Endothelial cell of umbilical vein (primary cell): Measurements from ENCODE around the gene SLC23A1. TPM values are rescaled to one million over a fixed set of nuclear protein-coding genes. Genes with fewer than 3 reads are reported as not detected.

Source experiments
- BruUV-seq: library from RNA; stranded (reverse); fragments of 400-500 nt; replicated peaks from 2 replicates; lab custom pipeline; 2021; lab: Mats Ljungman, UMichigan
- CTCF ChIA-PET: fragments of 300-600, 350-600 bp; sonication (Branson Sonifier 250); formaldehyde crosslinking; loops from one replicate; lab custom pipeline; 2021; ENCODE audit warnings: antibody characterized with exemption, inconsistent platforms; lab: Charles Lee
- POLR2A ChIA-PET: fragments of 300-600, 350-600 bp; sonication (Branson Sonifier 250); formaldehyde crosslinking; loops from one replicate; lab custom pipeline; 2021; ENCODE audit warnings: antibody characterized with exemption, inconsistent platforms; lab: Charles Lee
- DNase-seq: peaks from one replicate; pipeline ENCODE4 v3.0.0-alpha.2; 2011; ENCODE audit warnings: low read depth, low spot score
- FAIRE-seq: peaks from 2 replicates; lab custom pipeline; 2011; peaks lifted over from hg19 to GRCh38; lab: Jason Lieb, UNC
- H2AFZ ChIP-seq: 2 replicates; pipeline ENCODE4 v1.6.0; 2012; ENCODE audit warnings: low read depth, low read length, control low read depth, inconsistent platforms
- H3K27ac ChIP-seq: 2 replicates; pipeline ENCODE4 v1.5.1; 2011; ENCODE audit warnings: low read depth, mild to moderate bottlenecking, control low read depth, low read length, moderate library complexity; ENCODE audit not compliant: insufficient read depth
- H3K27me3 ChIP-seq, 2 experiments: 2 replicates each; pipeline versions ENCODE4 v1.6.0 to v1.6.1; 2011; ENCODE audit warnings: low read length in 2 of 2, mixed read lengths in 1 of 2; ENCODE audit not compliant: control insufficient read depth in 2 of 2, insufficient read depth in 2 of 2
- H3K36me3 ChIP-seq, 2 experiments: 2 replicates in 1 of 2; 3 replicates in 1 of 2; pipeline ENCODE4 v1.5.1; 2011; ENCODE audit warnings: low read length in 2 of 2, mild to moderate bottlenecking in 1 of 2, moderate library complexity in 1 of 2; ENCODE audit not compliant: control insufficient read depth in 2 of 2, insufficient read depth in 2 of 2; ENCODE audit errors: extremely low read depth in 1 of 2
- H3K4me1 ChIP-seq: 3 replicates; pipeline ENCODE4 v1.5.1; 2011; ENCODE audit warnings: mild to moderate bottlenecking, low read length; ENCODE audit not compliant: control insufficient read depth, insufficient read depth; ENCODE audit errors: extremely low read depth
- H3K4me2 ChIP-seq: 2 replicates; pipeline ENCODE4 v1.6.1; 2011; ENCODE audit warnings: low read length, control low read depth, mixed read lengths; ENCODE audit not compliant: insufficient read depth
- H3K4me3 ChIP-seq, 3 experiments: fragments of 200-600 bp in 1 of 3; sonication (generic), shearing (Covaris generic) in 1 of 3; replicated peaks in 1 of 3; 2 replicates each; pipeline ENCODE4 v1.5.1; 2011 to 2016; ENCODE audit warnings: control low read depth in 3 of 3, low read length in 3 of 3, mild to moderate bottlenecking in 2 of 3, inconsistent platforms in 1 of 3, low read depth in 1 of 3, moderate library complexity in 1 of 3; ENCODE audit not compliant: insufficient read depth in 1 of 3
- H3K79me2 ChIP-seq: 2 replicates; pipeline ENCODE4 v1.6.0; 2012; ENCODE audit warnings: low read length, inconsistent platforms; ENCODE audit not compliant: control insufficient read depth, insufficient read depth
- H3K9ac ChIP-seq: replicated peaks from 2 replicates; pipeline ENCODE3; 2011; ENCODE audit warnings: low read length, control low read depth; ENCODE audit not compliant: insufficient read depth; ENCODE audit errors: extremely low read depth
- H3K9me1 ChIP-seq: replicated peaks from 3 replicates; pipeline ENCODE4 v1.6.0; 2011; ENCODE audit warnings: mild to moderate bottlenecking, low read length; ENCODE audit not compliant: control insufficient read depth, insufficient read depth; ENCODE audit errors: extremely low read depth
- H3K9me3 ChIP-seq: replicated peaks from 2 replicates; pipeline ENCODE4 v1.5.1; 2012; ENCODE audit warnings: low read length, inconsistent platforms; ENCODE audit not compliant: control insufficient read depth, insufficient read depth
- H4K20me1 ChIP-seq: replicated peaks from 2 replicates; pipeline ENCODE3; 2011; ENCODE audit warnings: mild to moderate bottlenecking, low read length; ENCODE audit not compliant: control insufficient read depth, insufficient read depth; ENCODE audit errors: extremely low read depth
- EZH2 ChIP-seq: IDR thresholded peaks from 2 replicates; pipeline ENCODE4 v1.6.1; 2012; ENCODE audit warnings: borderline replicate concordance, low read depth, mild to moderate bottlenecking, moderate library complexity, low read length, inconsistent platforms; ENCODE audit not compliant: severe bottlenecking
- GATA2 ChIP-seq: IDR thresholded peaks from 2 replicates; pipeline ENCODE4 v1.7.0; 2011; ENCODE audit warnings: low read depth, mild to moderate bottlenecking, moderate library complexity, mixed read lengths, low read length; ENCODE audit not compliant: insufficient read length, insufficient read depth
- MAX ChIP-seq: IDR thresholded peaks from 2 replicates; pipeline ENCODE4 v1.6.1; 2011; ENCODE audit not compliant: insufficient read depth, insufficient read length
- POLR2AphosphoS5 ChIP-seq: IDR thresholded peaks from 2 replicates; pipeline ENCODE4 v1.6.1; 2012; ENCODE audit warnings: low read depth, mild to moderate bottlenecking, control low read depth, low read length, moderate library complexity; ENCODE audit not compliant: insufficient read depth
- dilution Hi-C: fragments of 300-500 bp; cut with MboI; formaldehyde crosslinking; loops from one replicate; pipeline ENCODE4 v1.15.0; 2019; ENCODE audit warnings: low sequenced_read_pairs; ENCODE audit not compliant: extremely low pct_ligation_motif_present
- intact Hi-C: fragments of 100-400 bp; cut with micrococcal nuclease; formaldehyde crosslinking; loops from one replicate; pipeline ENCODE4 v1.10.0; 2022
- polyA plus RNA-seq, 4 experiments: library from polyadenylated mRNA; depleted of rRNA in 3 of 4; stranded (reverse) in 3 of 4; unstranded in 1 of 4; fragments of >200 nt; gene quantifications; 2 replicates each; pipeline versions ENCODE4 v1.2.1 to v1.2.3, GENCODE V29; 2011 to 2012; ENCODE audit warnings: missing spikeins in 1 of 4
- total RNA-seq: library from RNA; stranded (reverse); gene quantifications from 2 replicates; pipeline ENCODE4 v1.2.3, GENCODE V29; 2021

Gene SLC23A1
- total and polyA plus RNA-seq, 2 donors (not counting 3 experiments of a cell fraction or from before 2014, with no cell fraction given) = not detected

GRCh38 chr5:139369181-139369580 lies 13.9 kb downstream of the SLC23A1 start:
- BruUV-seq = TSS peak; percentile 26
- H3K4me1 ChIP-seq = no peaks in the 10 kb centered on the region
- H2AFZ ChIP-seq = no peak overlapping the region
- no peak overlapping the region for H3K9ac ChIP-seq
- DNase-seq (no peak), FAIRE-seq (no peak)
- no peaks in the 10 kb centered on the region for H3K9me3 ChIP-seq
- H3K4me2 ChIP-seq = no peak overlapping the region
- dilution Hi-C loops = no loop called here
- no peak overlapping the region for H3K27ac ChIP-seq
- H3K9me1 ChIP-seq = no peaks in the 10 kb centered on the region
- no peak overlapping the region for H3K4me3 ChIP-seq
- H3K27me3 ChIP-seq = no peaks in the 10 kb centered on the region
- no peaks in the 10 kb centered on the region for H4K20me1 ChIP-seq
- ChIA-PET CTCF (interaction anchor here (1.0 to 1.3 kb wide), 2 partner anchors 25 to 62 kb away, joined by 3 to 4 read pairs; no protein-coding TSS in a partner anchor), POLR2A (interaction anchor here (0.5 kb wide), 1 partner anchor 130 kb away, joined by 3 read pairs; no protein-coding TSS in a partner anchor)
- peaks cover 4 to 20% of the 10 kb centered on the region in 2 experiments for H3K36me3 ChIP-seq
- no peaks in the 10 kb centered on the region for H3K79me2 ChIP-seq
- TF ChIP-seq GATA2 (no peak), MAX (no peak), EZH2 (no peak)
- intact Hi-C loops = no loop called here

GRCh38 chr5:139368613-139369012 lies 14.5 kb downstream of the SLC23A1 start:
- FAIRE-seq = no peak

More at GRCh38 chr5:139368613-139369012, 14.5 kb downstream of the SLC23A1 start:
- Histone ChIP-seq H3K9me3 (no peaks in the 10 kb centered on the region), H3K4me3 (no peak overlapping the region), H3K79me2 (no peaks in the 10 kb centered on the region), H3K27ac (no peak overlapping the region), H4K20me1 (no peaks in the 10 kb centered on the region), H2AFZ (no peak overlapping the region), H3K4me2 (no peak overlapping the region), H3K9ac (no peak overlapping the region), H3K36me3 (peaks cover 4 to 20% of the 10 kb centered on the region in 2 experiments), H3K27me3 (no peaks in the 10 kb centered on the region), H3K9me1 (no peaks in the 10 kb centered on the region), H3K4me1 (no peaks in the 10 kb centered on the region)
- dilution Hi-C loops (no loop called here), intact Hi-C loops (no loop called here)
- CTCF ChIA-PET = interaction anchor here (0.6 to 1.3 kb wide), 4 partner anchors 9 to 196 kb away, joined by 3 to 4 read pairs (median 4); no protein-coding TSS in a partner anchor
- POLR2A ChIA-PET = interaction anchor here (0.5 kb wide), 1 partner anchor 129 kb away, joined by 3 read pairs; no protein-coding TSS in a partner anchor
- DNase-seq = peak; percentile 20
- TF ChIP-seq GATA2 = no peak
- no peak for TF ChIP-seq POLR2AphosphoS5
- TF ChIP-seq EZH2 = no peak
- no TSS peak for BruUV-seq
